ENCODE measurements around the gene SHB. TPM values are rescaled to one million over a fixed set of nuclear protein-coding genes. Genes with fewer than 3 reads are reported as not detected.

Gene SHB
- total RNA-seq, 4 donors from 2014 or later = 27.6 to 42.6 (median 34.5) TPM

DNA sequence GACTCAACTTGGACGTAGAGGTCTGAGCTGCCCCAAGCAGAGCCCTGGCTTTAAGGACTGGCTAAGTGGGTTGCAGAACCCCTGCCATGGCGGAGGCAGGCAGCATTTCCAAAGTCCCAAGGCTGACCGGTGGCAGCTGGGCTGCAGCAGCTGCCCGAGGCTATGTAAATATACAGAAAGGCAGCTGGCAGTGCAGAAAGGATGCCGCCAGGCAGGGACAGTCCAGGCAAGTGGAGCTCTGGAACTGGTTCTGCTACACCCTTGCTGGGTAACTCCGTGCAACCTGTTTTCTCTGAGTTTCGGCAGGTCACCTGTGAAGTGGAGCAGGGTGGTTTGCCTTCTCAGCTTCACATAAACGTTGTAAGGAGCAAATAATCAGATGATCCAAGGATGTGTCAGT is 46.0 kb downstream of the SHB start:
- intact Hi-C loops (cut with DNase I; ENCODE audit: low total_unique reads) = no loop called here
- WGBS, 2 donors = 51 to 58% methylated on average over 8 of the region's 8 CpGs
- DNase-seq (ENCODE audit: low spot score in 2 of 2) = no peak
- no peak overlapping the region for H3K4me3 ChIP-seq (ENCODE audit: low read depth, poor library complexity, severe bottlenecking)
- no peak for TF ChIP-seq POLR2A (IDR thresholded peaks at IDR 0.05)
- TF ChIP-seq, protein P1, sequence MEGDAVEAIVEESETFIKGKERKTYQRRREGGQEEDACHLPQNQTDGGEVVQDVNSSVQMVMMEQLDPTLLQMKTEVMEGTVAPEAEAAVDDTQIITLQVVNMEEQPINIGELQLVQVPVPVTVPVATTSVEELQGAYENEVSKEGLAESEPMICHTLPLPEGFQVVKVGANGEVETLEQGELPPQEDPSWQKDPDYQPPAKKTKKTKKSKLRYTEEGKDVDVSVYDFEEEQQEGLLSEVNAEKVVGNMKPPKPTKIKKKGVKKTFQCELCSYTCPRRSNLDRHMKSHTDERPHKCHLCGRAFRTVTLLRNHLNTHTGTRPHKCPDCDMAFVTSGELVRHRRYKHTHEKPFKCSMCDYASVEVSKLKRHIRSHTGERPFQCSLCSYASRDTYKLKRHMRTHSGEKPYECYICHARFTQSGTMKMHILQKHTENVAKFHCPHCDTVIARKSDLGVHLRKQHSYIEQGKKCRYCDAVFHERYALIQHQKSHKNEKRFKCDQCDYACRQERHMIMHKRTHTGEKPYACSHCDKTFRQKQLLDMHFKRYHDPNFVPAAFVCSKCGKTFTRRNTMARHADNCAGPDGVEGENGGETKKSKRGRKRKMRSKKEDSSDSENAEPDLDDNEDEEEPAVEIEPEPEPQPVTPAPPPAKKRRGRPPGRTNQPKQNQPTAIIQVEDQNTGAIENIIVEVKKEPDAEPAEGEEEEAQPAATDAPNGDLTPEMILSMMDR (IDR thresholded peaks at IDR 0.05) = no peak

DNA sequence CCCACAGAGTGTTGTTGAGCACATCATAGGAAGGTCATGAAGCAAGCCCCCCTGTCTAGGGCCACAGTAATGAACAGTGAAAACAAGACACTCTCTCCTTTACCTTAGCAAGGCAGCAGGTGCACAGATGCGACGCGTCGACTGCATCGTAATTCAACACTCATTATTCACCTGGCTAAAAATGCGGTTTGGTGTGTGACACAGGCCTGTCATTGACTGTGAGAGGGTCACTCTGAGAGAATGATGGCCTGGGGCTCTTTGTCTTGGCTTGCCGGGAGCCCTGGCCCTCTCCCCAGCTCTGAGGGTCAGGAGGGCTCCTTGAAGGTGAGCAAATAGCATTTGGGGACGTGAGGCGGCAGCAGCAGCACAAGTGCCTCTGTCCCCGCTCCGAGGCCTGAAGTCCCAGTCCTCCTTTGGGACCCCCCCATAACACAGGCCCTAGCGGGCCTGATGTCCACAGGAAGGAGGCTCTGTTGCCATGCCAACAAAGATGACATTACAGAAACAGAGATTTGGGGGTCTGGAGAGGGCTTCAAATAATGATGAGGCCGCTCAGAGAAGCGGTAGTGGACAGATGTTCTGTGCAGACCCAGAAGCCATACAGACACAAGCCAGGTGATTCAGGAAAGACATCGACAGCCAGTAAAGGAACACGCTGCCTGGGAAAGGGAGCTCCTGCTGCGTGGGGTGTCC is 46.7 kb downstream of the SHB start:
- intact Hi-C loops (cut with DNase I; ENCODE audit: low total_unique reads) = no loop called here
- WGBS, 2 donors = 92 to 95% methylated on average over 17 of the region's 17 CpGs
- no peak for DNase-seq (ENCODE audit: low spot score in 2 of 2)
- no peak for TF ChIP-seq POLR2A (IDR thresholded peaks at IDR 0.05)
- TF ChIP-seq, protein P1 (IDR thresholded peaks at IDR 0.05) = no peak
- H3K4me3 ChIP-seq (ENCODE audit: low read depth, poor library complexity, severe bottlenecking) = no peak overlapping the region

DNA sequence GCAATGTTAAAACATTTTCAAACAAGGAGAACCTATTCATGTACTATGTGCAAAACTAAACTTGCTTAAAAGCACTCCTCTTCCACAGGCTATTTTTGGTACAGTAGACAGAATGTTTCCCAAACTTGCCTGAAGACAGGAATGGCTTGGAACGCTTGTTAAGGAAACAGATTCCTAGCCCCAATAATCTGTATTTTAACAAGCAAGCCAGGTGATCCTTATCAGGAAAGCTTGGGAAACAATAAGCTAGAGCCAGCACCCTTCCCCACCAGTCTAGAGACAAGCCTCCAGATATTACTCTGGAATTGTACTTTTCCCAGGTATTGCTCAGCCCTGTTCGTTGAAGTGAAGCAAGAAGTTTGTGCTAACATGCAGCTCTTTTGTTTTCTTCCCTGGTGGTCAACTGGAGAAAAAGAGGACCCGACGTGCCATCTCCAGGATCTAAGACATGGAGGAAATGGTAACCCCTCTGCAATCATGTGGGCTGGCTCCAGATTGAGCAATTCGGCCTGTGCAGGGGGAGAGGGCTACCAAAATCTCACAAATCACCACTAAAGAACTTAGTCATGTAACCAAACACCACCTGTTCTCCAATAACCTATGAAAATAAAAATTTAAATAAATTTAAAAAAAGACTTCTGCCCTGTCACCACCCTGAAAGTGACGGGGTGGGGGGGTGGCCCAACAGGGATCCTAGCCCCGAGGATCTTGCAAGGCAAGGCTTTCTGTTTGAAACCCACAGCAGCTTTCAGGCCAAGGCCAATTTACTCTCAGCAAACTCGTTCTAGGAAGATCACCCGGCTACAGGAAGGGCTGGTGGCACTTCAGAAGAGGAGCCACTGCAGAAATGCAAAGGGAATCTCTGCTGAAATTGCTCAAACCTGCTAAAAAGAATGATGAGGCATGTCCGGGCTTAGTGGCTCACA is 48.6 kb downstream of the SHB start:
- WGBS, 2 donors = 64 to 69% methylated on average over 10 of the region's 10 CpGs
- DNase-seq (ENCODE audit: low spot score in 2 of 2) = no peak
- intact Hi-C loops (cut with DNase I; ENCODE audit: low total_unique reads) = no loop called here
- TF ChIP-seq, protein P1 (IDR thresholded peaks at IDR 0.05) = no peak
- TF ChIP-seq POLR2A (IDR thresholded peaks at IDR 0.05) = no peak
- H3K4me3 ChIP-seq (ENCODE audit: low read depth, poor library complexity, severe bottlenecking) = no peak overlapping the region

DNA sequence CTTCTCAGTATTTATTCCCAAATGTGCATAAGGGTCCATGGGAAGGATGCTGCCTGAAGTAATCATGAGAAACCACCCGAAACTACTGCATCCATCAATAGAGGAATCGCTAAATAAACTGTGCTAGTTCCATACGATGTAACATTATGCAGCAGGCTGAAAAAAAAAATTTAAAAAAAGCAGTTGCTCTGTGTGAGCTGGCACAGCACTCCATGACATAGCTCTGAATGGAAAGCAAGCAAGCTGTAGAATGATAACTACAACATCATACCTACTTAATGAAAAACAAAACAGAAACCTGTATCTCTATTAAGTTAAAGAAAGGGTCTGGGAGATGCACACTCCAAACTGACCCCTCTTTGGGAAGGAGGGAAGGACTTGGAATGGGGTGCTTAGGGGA is 49.3 kb downstream of the SHB start:
- intact Hi-C loops (cut with DNase I; ENCODE audit: low total_unique reads) = no loop called here
- no peak for DNase-seq (ENCODE audit: low spot score in 2 of 2)
- WGBS, 2 donors = 59 to 65% methylated on average over 3 of the region's 3 CpGs

DNA sequence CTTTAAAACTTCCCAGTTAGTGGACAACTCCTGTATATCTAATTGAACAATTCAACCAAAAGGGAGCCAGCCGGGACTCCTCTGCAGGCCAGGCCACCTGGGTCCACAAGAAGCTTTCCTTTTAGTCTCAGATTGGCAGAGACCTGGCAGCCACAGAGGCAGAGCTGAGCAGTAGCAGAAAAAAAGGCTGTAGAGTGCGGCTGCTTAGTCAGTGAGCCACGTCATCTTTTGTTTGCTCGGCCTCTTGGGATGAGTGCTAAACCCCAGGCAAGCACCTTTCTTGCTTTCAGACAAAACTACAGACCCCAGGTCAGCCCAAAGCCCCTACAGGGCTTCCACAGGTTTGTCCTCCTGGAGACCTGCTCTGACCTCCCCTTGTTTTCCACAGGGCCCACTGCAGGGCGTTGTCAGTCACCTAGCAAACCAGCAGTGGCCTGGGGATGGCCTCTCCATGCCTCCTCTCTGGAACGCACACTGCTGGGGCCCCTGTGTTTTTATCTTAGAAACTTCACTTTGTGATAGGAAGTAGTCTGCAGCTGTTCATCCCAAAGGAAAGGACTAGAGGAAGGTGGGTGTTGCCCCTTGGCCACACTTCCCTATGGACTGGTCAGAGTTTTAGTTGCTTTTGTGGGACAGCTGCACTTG is 49.9 kb downstream of the SHB start:
- DNase-seq (ENCODE audit: low spot score in 2 of 2) = no peak
- intact Hi-C loops (cut with DNase I; ENCODE audit: low total_unique reads) = no loop called here

More for the DNA sequence above, 49.3 kb downstream of the SHB start:
- no peak overlapping the region for H3K4me3 ChIP-seq (ENCODE audit: low read depth, poor library complexity, severe bottlenecking)
- TF ChIP-seq, protein P1 (IDR thresholded peaks at IDR 0.05) = no peak

More for the DNA sequence above, 49.9 kb downstream of the SHB start:
- TF ChIP-seq POLR2A (IDR thresholded peaks at IDR 0.05) = no peak
- TF ChIP-seq, protein P1 (IDR thresholded peaks at IDR 0.05) = no peak
- WGBS, 2 donors = 44 to 57% methylated on average over 6 of the region's 6 CpGs
- no peak overlapping the region for H3K4me3 ChIP-seq (ENCODE audit: low read depth, poor library complexity, severe bottlenecking)

Data from lower leg skin (tissue), 4 donors.